ENCODE results near the gene ROR2.

- TF ChIP-seq POLR2A (IDR thresholded peaks at IDR 0.05) (no peak), CTCF (IDR thresholded peaks at IDR 0.05) (no peak)
These were observed 162.1 kb downstream of the ROR2 start for GRCh38 chr9:91787931-91788330.

All from thyroid gland (tissue), 4 donors.